GM21390 (cell line): Measurements from ENCODE around the gene ZCCHC12.

Experiments
- ATAC-seq: cut with Tn5 transposase; IDR thresholded peaks from one replicate; pipeline ENCODE4 v1.9.1; 2021; ENCODE audit not compliant: unreplicated experiment

The ZCCHC12 gene

GRCh38 chrX:118867251-118867650 lies 43.6 kb downstream of the ZCCHC12 start:
- no peak for ATAC-seq

GRCh38 chrX:118872102-118872566 lies 48.5 kb downstream of the ZCCHC12 start:
- no peak for ATAC-seq
